ENCODE results near the gene STAM2. TPM values are rescaled to one million over a fixed set of nuclear protein-coding genes. Genes with fewer than 3 reads are reported as not detected.

Gene STAM2
- total and polyA plus RNA-seq, 2 of the 13 experiments (the other 11 are each of a cell fraction or from before 2014, with no cell fraction given), result 14.7 to 24.1 TPM

GRCh38 chr2:152086231-152086630 is 89.3 kb downstream of the STAM2 start:
- no TSS peak for BruUV-seq (replicated peaks)
- H3K27ac ChIP-seq (ENCODE audit: extremely low read length, insufficient read depth, low read length), result no peak overlapping the region
- CTCF ChIA-PET (ENCODE audit: low intra/inter-chr PET ratio, low total read pairs), result no interaction called here
- H3K79me2 ChIP-seq (ENCODE audit: insufficient read depth, low read length), result no peaks in the 10 kb centered on the region
- ATAC-seq (no peak), FAIRE-seq (no peak), DNase-seq (ENCODE audit: low spot score) (no peak)
- H4K20me1 ChIP-seq (ENCODE audit: insufficient read depth, low read length), result no peaks in the 10 kb centered on the region
- H3K4me3 ChIP-seq (replicated peaks in 1 of 3; ENCODE audit: insufficient read depth in 1 of 3, low read depth in 2 of 3, low read length in 3 of 3), result no peak overlapping the region
- H3K4me2 ChIP-seq (ENCODE audit: low read depth, low read length), result no peak overlapping the region
- H3K27me3 ChIP-seq (ENCODE audit: control insufficient read depth in 1 of 2, insufficient read depth in 2 of 2, low read length in 2 of 2), result peaks cover 2 to 26% of the 10 kb centered on the region in 2 experiments; a peak in 3 of 5 replicates
- TF ChIP-seq ZNF460 (CRISPR knock-in tag; IDR thresholded peaks at IDR 0.05; ENCODE audit: borderline replicate concordance) (no peak), NCOA1 (CRISPR knock-in tag; IDR thresholded peaks at IDR 0.05) (no peak), ZNF414 (CRISPR knock-in tag; IDR thresholded peaks at IDR 0.05) (no peak), ZNF382 (CRISPR knock-in tag; IDR thresholded peaks at IDR 0.05; ENCODE audit: borderline replicate concordance) (no peak), SMYD3 (CRISPR knock-in tag; IDR thresholded peaks at IDR 0.05) (no peak), HMGA1 (CRISPR knock-in tag; conservative IDR thresholded peaks at IDR 0.05) (no peak), RFX5 (IDR thresholded peaks at IDR 0.05; ENCODE audit: low read depth, low read length) (no peak), AKAP8 (CRISPR knock-in tag; IDR thresholded peaks at IDR 0.05) (no peak), SMC3 (IDR thresholded peaks at IDR 0.05; ENCODE audit: low read length) (no peak), SP1 (IDR thresholded peaks at IDR 0.05) (no peak), SP1 (CRISPR knock-in tag; IDR thresholded peaks at IDR 0.05) (no peak), RXRB (CRISPR knock-in tag; IDR thresholded peaks at IDR 0.05; ENCODE audit: borderline replicate concordance) (no peak), TFDP2 (CRISPR knock-in tag; IDR thresholded peaks at IDR 0.05) (no peak), RARG (CRISPR knock-in tag; IDR thresholded peaks at IDR 0.05; ENCODE audit: low read depth) (no peak)
- 47% methylated on average over 2 of the region's 2 CpGs for WGBS (ENCODE audit: low lambda C conversion rate)
- no peak overlapping the region for H3K9ac ChIP-seq (ENCODE audit: insufficient read depth, low read depth, low read length)
- H3K9me3 ChIP-seq (ENCODE audit: low read length), result no peaks in the 10 kb centered on the region
- no peaks in the 10 kb centered on the region for H3K36me3 ChIP-seq (replicated peaks in 1 of 2; ENCODE audit: control insufficient read depth in 1 of 2, insufficient read depth in 2 of 2, low read length in 2 of 2)
- intact Hi-C loops (cut with micrococcal nuclease; ENCODE audit: unreplicated experiment), result no loop called here
- H2AFZ ChIP-seq (ENCODE audit: low read length), result no peak overlapping the region
- POLR2A ChIA-PET, result no interaction called here
- peaks cover 7% of the 10 kb centered on the region; the same call in 1 of the 2 replicates for H3K4me1 ChIP-seq (ENCODE audit: insufficient read depth, low read length)
- in situ Hi-C loops (cut with HindIII; ENCODE audit: extremely low pct_ligation_motif_present, low pct_unique_long_range_greater_than_20kb), result no loop called here
